PC-3 (cell line): Measurements from ENCODE around the gene IL1R2.

ENCODE experiments used
- CTCF ChIP-seq: fragments of 300-600 bp; sonication (generic); conservative IDR thresholded peaks from 2 replicates; pipeline ENCODE4 v1.5.1; 2017; ENCODE audit warnings: antibody characterized with exemption, low read depth, mild to moderate bottlenecking, low read length
- EZH2 ChIP-seq: fragments of 300-600 bp; sonication (generic); IDR thresholded peaks from one replicate; pipeline ENCODE4 v1.6.1; 2017; ENCODE audit warnings: antibody characterized with exemption, mild to moderate bottlenecking, low read length; ENCODE audit not compliant: unreplicated experiment
- EZH2phosphoT487 ChIP-seq: fragments of 300-600 bp; sonication (generic); IDR thresholded peaks from 2 replicates; pipeline ENCODE4 v1.6.1; 2018; ENCODE audit warnings: mild to moderate bottlenecking, antibody characterized with exemption, low read length, borderline replicate concordance

- TF ChIP-seq EZH2: no peak
- no peak for TF ChIP-seq CTCF
- no peak for TF ChIP-seq EZH2phosphoT487
These were observed 33.3 kb downstream of the IL1R2 start for GRCh38 chr2:102025016-102025501.
